CD14-positive monocyte (primary cell): ENCODE data around the gene FAM107B. TPM values are rescaled to one million over a fixed set of nuclear protein-coding genes. Genes with fewer than 3 reads are reported as not detected.

Experiments
- DNase-seq, 3 donors: peaks; one replicate each; pipeline ENCODE4 v3.0.0-alpha.2; 2011 to 2022
- H2AFZ ChIP-seq: 2 replicates; pipeline ENCODE4 v1.6.0; 2012; ENCODE audit warnings: mild to moderate bottlenecking, low read depth, low read length, inconsistent platforms; ENCODE audit not compliant: insufficient read depth, poor library complexity, severe bottlenecking
- H3K27ac ChIP-seq, 2 donors: 1 replicate in 1 of 2; 2 replicates in 1 of 2; pipeline ENCODE4 v1.5.1; 2012 to 2013; ENCODE audit warnings: low read length in 2 of 2, control low read depth in 1 of 2, inconsistent platforms in 1 of 2, low read depth in 1 of 2, mild to moderate bottlenecking in 1 of 2
- H3K27me3 ChIP-seq, 2 donors: one replicate each; pipeline versions ENCODE4 v1.6.0 to v1.6.1; 2011 to 2013; ENCODE audit warnings: low read length in 2 of 2; ENCODE audit not compliant: control insufficient read depth in 2 of 2, insufficient read depth in 2 of 2
- H3K36me3 ChIP-seq, 2 donors: replicated peaks in 1 of 2; 1 replicate in 1 of 2; 2 replicates in 1 of 2; pipeline versions ENCODE4 v1.5.1 to v1.6.1; 2012 to 2013; ENCODE audit warnings: low read length in 2 of 2, control low read depth in 1 of 2, inconsistent platforms in 1 of 2, mild to moderate bottlenecking in 1 of 2; ENCODE audit not compliant: insufficient read depth in 2 of 2, control insufficient read depth in 1 of 2
- H3K4me1 ChIP-seq, 2 donors: 1 replicate in 1 of 2; 2 replicates in 1 of 2; pipeline versions ENCODE4 v1.5.1 to v1.6.1; 2012 to 2013; ENCODE audit warnings: low read length in 2 of 2, control low read depth in 1 of 2, inconsistent platforms in 1 of 2, mild to moderate bottlenecking in 1 of 2, moderate library complexity in 1 of 2; ENCODE audit not compliant: insufficient read depth in 2 of 2, control insufficient read depth in 1 of 2
- H3K4me2 ChIP-seq: replicated peaks from 2 replicates; pipeline ENCODE3; 2012; ENCODE audit warnings: low read length, moderate library complexity, mild to moderate bottlenecking; ENCODE audit not compliant: poor library complexity, severe bottlenecking; ENCODE audit errors: extremely low read depth
- H3K4me3 ChIP-seq, 3 experiments: fragments of 200-600 bp in 1 of 3; sonication (generic) in 1 of 3; replicated peaks in 1 of 3; 1 replicate in 2 of 3; 2 replicates in 1 of 3; pipeline ENCODE4 v1.5.1; 2011 to 2013; ENCODE audit warnings: low read length in 3 of 3, mild to moderate bottlenecking in 3 of 3, control low read depth in 2 of 3, low read depth in 2 of 3, inconsistent platforms in 1 of 3, moderate library complexity in 1 of 3
- H3K79me2 ChIP-seq: 2 replicates; pipeline ENCODE4 v1.6.0; 2012; ENCODE audit warnings: mild to moderate bottlenecking, control low read depth, inconsistent platforms, low read length, moderate library complexity; ENCODE audit not compliant: insufficient read depth
- H3K9ac ChIP-seq: 2 replicates; pipeline ENCODE4 v1.6.0; 2017; ENCODE audit warnings: low read length, mild to moderate bottlenecking; ENCODE audit not compliant: insufficient read depth, poor library complexity, severe bottlenecking
- H3K9me3 ChIP-seq, 2 donors: replicated peaks in 1 of 2; 1 replicate in 1 of 2; 2 replicates in 1 of 2; pipeline versions ENCODE4 v1.5.1 to v1.6.1; 2012 to 2013; ENCODE audit warnings: low read length in 2 of 2, control low read depth in 1 of 2; ENCODE audit not compliant: control insufficient read depth in 1 of 2, insufficient read depth in 1 of 2
- H4K20me1 ChIP-seq: 2 replicates; pipeline ENCODE4 v1.6.0; 2012; ENCODE audit warnings: mild to moderate bottlenecking, low read length, control low read depth, moderate library complexity; ENCODE audit not compliant: insufficient read depth
- H3K27ac Mint-ChIP-seq, 7 donors: one replicate each; pipeline ENCODE4 v1.8.0; 2020; ENCODE audit warnings: mild to moderate bottlenecking in 7 of 7, mixed read lengths in 7 of 7, moderate library complexity in 6 of 7, inconsistent platforms in 2 of 7
- H3K27me3 Mint-ChIP-seq, 3 donors: one replicate each; pipeline ENCODE4 v1.8.0; 2021 to 2022; ENCODE audit warnings: low read depth in 3 of 3, mild to moderate bottlenecking in 3 of 3, mixed read lengths in 3 of 3, moderate library complexity in 3 of 3, inconsistent platforms in 1 of 3
- H3K36me3 Mint-ChIP-seq, 2 donors: one replicate each; pipeline ENCODE4 v1.8.0; 2020; ENCODE audit warnings: mixed read lengths in 2 of 2, inconsistent platforms in 1 of 2, mild to moderate bottlenecking in 1 of 2
- H3K4me1 Mint-ChIP-seq: one replicate; pipeline ENCODE4 v1.8.0; 2020; ENCODE audit warnings: mild to moderate bottlenecking, mixed read lengths
- H3K4me3 Mint-ChIP-seq, 2 donors: one replicate each; pipeline ENCODE4 v1.8.0; 2020; ENCODE audit warnings: mild to moderate bottlenecking in 2 of 2, mixed read lengths in 2 of 2, moderate library complexity in 1 of 2
- H3K9me3 Mint-ChIP-seq, 7 donors: one replicate each; pipeline ENCODE4 v1.8.0; 2020 to 2022; ENCODE audit warnings: mixed read lengths in 7 of 7, mild to moderate bottlenecking in 6 of 7, moderate library complexity in 6 of 7, inconsistent platforms in 2 of 7
- WGBS: methylation state at CpG from one replicate; pipeline ENCODE4 v1.1.5; 2013; ENCODE audit warnings: missing lambda C conversion rate; ENCODE audit not compliant: insufficient coverage; 5-methylcytosine and 5-hydroxymethylcytosine counted together
- intact Hi-C, 2 donors: fragments of 100-400 bp; cut with micrococcal nuclease; formaldehyde crosslinking; loops; one replicate each; pipeline versions ENCODE4 v1.15.0 to v1.15.1; 2023
- polyA plus RNA-seq, 3 donors: library from polyadenylated mRNA; depleted of rRNA in 1 of 3; unstranded in 2 of 3; stranded (reverse) in 1 of 3; fragments of 300-500 nt in 2 of 3; fragments of >200 nt in 1 of 3; fragmentation: Illumina TruSeq in 2 of 3; gene quantifications; 1 replicate in 2 of 3; 2 replicates in 1 of 3; pipeline ENCODE4 v1.2.3, GENCODE V29; 2012 to 2021
- TF ChIP-seq, protein P1 (sequence below): fragments of 200-600 bp; IDR thresholded peaks from one replicate; pipeline ENCODE4 v1.8.0; 2022; ENCODE audit warnings: antibody characterized with exemption, mild to moderate bottlenecking

Gene FAM107B
- polyA plus RNA-seq, 3 donors, result 27.2 to 68.5 (median 28.4) TPM

DNA sequence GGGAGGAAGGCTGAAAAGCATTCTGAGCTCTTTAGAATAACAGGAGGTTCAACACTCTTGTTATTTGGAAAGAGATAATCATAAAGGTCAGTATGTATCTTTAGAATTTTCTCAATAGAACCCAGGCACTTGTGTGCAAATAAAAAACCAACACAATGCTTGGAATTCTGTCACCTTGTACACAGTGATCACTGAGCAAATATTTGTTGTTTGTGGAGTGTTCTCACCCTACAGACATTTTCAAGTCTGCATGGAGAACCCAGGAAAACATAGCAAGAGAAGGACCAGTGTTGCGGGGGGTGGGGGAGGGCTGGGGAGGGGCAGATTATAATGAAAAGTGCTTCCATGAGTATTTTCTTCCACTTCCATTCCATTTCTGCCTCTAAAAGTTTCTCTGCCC lies 87.4 kb downstream of the FAM107B start:
- H3K9me3 Mint-ChIP-seq, result peaks cover 0 to 14% (median 0%) of the 10 kb centered on the region in 7 donors
- no peak overlapping the region for H3K4me3 ChIP-seq
- no peaks in the 10 kb centered on the region for H3K36me3 ChIP-seq
- H3K9ac ChIP-seq, result no peak overlapping the region
- no peaks in the 10 kb centered on the region for H3K36me3 Mint-ChIP-seq
- intact Hi-C loops, result no loop called here
- no peaks in the 10 kb centered on the region for H3K79me2 ChIP-seq
- H2AFZ ChIP-seq, result no peak overlapping the region
- no peak overlapping the region for H3K27ac ChIP-seq
- no CpG with 5 or more reads among the region's 1 CpG for WGBS
- no peaks in the 10 kb centered on the region for H4K20me1 ChIP-seq
- DNase-seq, result no peak
- H3K27me3 Mint-ChIP-seq, result peaks cover 0 to 7% (median 0%) of the 10 kb centered on the region in 3 donors
- no peak overlapping the region for H3K4me2 ChIP-seq
- H3K27ac Mint-ChIP-seq, result no peak overlapping the region
- TF ChIP-seq, protein P1, sequence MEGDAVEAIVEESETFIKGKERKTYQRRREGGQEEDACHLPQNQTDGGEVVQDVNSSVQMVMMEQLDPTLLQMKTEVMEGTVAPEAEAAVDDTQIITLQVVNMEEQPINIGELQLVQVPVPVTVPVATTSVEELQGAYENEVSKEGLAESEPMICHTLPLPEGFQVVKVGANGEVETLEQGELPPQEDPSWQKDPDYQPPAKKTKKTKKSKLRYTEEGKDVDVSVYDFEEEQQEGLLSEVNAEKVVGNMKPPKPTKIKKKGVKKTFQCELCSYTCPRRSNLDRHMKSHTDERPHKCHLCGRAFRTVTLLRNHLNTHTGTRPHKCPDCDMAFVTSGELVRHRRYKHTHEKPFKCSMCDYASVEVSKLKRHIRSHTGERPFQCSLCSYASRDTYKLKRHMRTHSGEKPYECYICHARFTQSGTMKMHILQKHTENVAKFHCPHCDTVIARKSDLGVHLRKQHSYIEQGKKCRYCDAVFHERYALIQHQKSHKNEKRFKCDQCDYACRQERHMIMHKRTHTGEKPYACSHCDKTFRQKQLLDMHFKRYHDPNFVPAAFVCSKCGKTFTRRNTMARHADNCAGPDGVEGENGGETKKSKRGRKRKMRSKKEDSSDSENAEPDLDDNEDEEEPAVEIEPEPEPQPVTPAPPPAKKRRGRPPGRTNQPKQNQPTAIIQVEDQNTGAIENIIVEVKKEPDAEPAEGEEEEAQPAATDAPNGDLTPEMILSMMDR, result no peak
- peaks cover 8 to 16% of the 10 kb centered on the region in 2 donors for H3K4me1 ChIP-seq
- no peaks in the 10 kb centered on the region for H3K27me3 ChIP-seq
- H3K4me1 Mint-ChIP-seq, result peaks cover 24% of the 10 kb centered on the region
- no peak overlapping the region for H3K4me3 Mint-ChIP-seq
- peaks cover 0 to 3% of the 10 kb centered on the region in 2 donors for H3K9me3 ChIP-seq

DNA sequence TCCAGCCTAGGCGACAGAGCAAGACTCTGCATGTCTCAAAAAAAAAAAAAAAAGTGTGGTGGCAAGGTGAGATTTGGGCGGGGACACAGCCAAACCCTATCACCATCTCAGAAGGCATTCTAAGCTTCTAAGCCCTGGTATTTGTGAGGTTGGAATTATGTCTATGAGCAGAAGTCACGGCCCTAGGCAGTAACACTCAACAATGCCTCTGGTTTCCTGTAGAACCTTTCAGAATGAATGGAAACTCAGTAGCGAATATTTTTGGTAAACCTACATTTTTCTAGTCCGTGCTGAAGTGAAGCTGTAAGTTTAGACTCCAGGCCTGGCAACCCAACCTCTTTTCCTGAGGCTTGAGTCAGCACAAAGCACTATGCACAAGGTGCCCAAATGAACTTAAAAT lies 88.3 kb downstream of the FAM107B start:
- H3K4me2 ChIP-seq, result no peak overlapping the region
- no peaks in the 10 kb centered on the region for H3K27me3 ChIP-seq
- H2AFZ ChIP-seq, result no peak overlapping the region
- H3K27ac ChIP-seq, result no peak overlapping the region
- DNase-seq, result no peak
- no peaks in the 10 kb centered on the region for H4K20me1 ChIP-seq
- H3K36me3 Mint-ChIP-seq, result no peaks in the 10 kb centered on the region
- no peak overlapping the region for H3K27ac Mint-ChIP-seq
- peaks cover 8 to 16% of the 10 kb centered on the region in 2 donors for H3K4me1 ChIP-seq
- 83% methylated on average over 1 of the region's 5 CpGs for WGBS
- H3K4me3 Mint-ChIP-seq, result no peak overlapping the region
- no peak overlapping the region for H3K9ac ChIP-seq
- peaks cover 0 to 4% (median 0%) of the 10 kb centered on the region in 3 donors for H3K27me3 Mint-ChIP-seq
- peaks cover 0 to 9% (median 0%) of the 10 kb centered on the region in 7 donors for H3K9me3 Mint-ChIP-seq
- TF ChIP-seq, protein P1, result no peak
- intact Hi-C loops, result no loop called here
- peaks cover 24% of the 10 kb centered on the region for H3K4me1 Mint-ChIP-seq
- no peaks in the 10 kb centered on the region for H3K79me2 ChIP-seq
- H3K9me3 ChIP-seq, result peaks cover 0 to 3% of the 10 kb centered on the region in 2 donors
- H3K36me3 ChIP-seq, result no peaks in the 10 kb centered on the region
- H3K4me3 ChIP-seq, result no peak overlapping the region
